HK-2 (cell line): ENCODE results near the gene MROH9.

Experiments
- DNase-seq: peaks from one replicate; pipeline ENCODE4 v3.0.0-alpha.2; 2018; ENCODE audit not compliant: unreplicated experiment

The MROH9 gene

DNA sequence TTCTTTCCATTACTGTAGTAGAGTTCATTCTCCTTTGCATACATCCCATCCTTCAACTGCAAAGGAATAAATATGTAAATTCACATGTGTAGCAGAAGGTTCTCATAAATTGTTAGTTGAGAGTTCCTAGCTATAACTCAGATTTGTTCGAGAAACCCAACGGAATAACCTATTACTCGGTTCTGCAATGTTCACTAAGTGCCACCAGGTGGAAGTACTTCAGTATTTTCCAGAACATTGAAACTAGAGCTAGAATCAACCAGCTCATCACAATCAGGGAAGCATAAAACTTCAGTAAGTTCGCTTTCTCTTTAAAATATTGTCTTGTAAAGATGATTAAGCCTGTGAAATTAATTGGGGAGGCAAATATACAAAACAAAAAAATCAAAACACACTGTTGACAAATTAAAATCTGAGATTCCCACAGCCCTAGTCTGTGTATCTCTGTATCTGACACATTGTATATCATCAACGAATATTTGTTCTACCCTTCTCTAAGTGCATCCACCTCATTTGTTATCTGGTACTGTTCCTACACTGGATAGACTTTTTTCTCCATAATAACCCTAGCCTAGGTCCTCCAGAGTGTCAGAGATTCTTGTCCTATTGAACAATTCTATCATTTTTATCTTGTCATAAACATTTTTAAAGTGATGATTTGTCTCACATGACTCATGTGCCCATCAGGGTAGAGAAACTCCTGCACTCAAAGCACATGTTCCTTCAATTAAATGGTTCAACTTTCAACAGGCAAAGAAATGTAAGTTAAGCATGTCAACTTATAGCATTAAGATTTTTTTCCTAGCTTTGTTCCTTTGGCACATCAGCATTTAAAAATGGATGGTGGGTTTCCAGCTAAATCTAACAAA lies 31.9 kb downstream of the MROH9 start:
- no peak for DNase-seq

DNA sequence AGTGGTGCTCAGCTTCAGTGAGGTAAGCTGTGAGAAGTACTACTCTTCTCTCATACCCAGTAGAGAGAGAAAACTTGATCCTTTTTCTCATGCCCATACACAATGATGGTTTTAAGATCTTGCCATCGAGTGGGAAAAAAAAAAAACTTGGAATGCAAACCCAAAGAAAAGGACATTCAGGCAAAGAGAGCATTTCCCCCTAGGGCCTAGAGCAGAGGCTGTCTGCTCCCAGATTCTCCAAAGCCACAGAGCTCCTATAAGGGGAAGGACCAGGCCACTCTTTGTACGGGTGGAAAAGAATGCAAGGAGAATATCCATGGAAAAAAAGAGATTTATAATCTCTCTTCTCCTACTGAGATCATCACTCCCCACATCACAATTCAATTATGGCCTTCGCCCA lies 34.9 kb downstream of the MROH9 start:
- no peak for DNase-seq

DNA sequence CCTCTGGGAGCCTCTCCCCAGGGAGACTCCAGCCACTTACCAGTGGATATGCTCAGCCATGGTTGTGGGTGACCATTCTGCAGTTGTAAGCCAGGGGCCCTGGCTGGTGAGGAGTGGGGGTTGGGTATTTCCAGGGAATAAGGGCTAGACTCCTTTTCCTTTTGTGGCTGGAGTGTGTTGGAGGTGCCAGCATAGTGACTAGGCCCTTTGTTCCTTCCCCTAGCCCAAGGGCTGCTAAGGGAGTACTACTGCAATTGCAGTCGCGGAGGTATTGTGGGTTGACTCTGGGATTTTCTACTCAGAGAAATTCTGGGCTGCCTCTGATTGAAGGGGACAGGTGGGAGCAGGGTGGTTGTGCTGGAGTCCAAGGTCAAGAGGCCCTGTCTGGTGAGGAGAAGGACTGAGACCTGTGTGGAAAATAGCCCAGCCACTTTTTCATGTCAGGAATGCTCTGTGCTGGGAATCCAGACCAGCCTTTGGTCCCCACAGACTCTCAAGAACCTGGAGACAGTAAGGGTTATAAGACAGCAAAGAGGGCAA lies 43.1 kb downstream of the MROH9 start:
- DNase-seq, result no peak

DNA sequence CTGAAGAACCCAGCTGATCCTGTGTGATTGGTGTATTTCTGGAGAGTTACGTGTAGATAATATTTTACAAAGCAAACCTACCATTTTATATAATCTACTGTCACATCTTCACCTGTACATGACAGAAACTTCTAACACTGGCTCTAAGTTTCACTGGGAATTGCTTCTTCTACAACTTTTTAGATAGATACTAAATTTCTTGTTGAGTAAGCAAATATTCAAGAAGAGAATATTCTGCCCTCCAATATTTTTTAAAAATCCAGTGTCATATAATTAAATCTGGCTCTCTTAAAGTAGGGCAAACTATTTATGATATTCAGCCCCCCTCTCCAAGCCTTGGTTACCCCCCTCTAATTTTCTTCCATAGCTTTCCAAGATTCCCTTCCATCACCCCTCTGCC lies 50.1 kb downstream of the MROH9 start:
- no peak for DNase-seq

DNA sequence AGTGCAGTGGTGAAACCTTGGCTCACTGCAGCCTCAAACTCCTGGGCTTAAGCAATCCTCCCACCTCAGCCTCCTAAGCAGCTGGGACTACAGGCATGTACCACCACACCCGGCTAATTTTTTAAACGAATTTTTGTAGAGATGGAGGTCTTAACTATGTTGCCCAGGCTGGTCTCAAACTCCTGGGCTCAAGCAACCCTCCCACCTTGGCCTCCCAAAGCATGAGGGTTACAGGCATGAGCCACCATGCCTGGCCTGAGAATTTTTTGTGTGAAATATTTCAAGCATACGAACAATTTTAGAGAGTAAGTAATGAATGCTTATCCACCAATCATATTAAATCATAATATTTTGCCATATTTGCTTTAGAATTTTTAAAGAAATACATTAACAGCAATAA lies 51.6 kb downstream of the MROH9 start:
- DNase-seq, result no peak

DNA sequence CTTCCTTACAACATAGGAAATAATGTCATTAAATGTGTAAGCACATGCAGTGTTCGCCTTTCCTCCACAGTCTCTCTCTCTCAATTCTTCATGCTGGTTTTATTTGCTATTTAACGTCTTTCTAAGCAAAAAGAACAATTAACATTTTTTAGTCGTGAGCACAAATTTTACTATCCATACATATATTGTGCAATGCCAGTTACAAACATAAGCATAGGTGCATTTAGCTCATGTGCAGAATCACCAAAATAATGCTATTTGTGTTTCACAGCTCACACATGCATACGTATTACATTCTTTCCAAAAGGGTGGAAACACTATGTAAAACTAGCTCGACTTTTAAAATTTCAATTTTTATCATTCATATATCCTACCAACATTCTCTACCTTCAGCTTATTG lies 52.1 kb downstream of the MROH9 start:
- no peak for DNase-seq

DNA sequence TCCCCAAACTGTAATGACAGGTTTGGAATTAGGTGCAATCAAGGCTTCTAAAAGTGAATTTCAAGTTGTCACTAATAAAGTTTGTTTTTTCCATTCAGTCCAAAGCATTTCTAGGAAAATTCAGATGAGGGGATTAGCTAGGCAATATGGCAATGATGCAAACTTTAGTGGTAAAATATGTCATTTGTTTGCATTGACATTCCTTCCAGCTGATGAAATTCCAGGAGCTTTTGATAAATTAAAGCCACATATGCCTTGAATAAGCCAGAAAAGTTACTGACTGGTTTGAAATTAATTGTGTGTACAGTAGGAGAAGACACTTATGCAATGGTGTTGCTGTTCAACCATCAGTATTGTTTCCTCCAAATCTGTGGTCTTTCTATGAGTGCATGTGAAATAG lies 57.8 kb downstream of the MROH9 start:
- DNase-seq, result no peak

DNA sequence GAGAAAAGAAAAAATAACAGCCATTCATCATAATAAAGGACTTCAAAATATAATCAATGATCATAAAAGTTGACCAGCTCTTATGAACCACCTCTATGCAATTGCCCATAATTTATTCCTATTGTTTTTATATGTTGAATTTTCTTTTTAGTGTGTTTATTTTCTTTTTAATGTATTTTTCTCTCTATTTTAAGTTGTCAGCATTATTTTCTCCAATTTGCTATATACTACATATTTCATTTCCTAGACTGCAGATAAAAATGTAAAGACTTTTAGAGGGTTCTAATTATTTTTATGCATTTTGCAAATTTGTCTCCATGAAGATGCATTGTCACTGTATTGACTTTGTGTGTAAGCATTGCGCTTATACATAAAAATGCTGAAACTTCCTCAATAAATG lies 58.4 kb downstream of the MROH9 start:
- DNase-seq, result no peak

DNA sequence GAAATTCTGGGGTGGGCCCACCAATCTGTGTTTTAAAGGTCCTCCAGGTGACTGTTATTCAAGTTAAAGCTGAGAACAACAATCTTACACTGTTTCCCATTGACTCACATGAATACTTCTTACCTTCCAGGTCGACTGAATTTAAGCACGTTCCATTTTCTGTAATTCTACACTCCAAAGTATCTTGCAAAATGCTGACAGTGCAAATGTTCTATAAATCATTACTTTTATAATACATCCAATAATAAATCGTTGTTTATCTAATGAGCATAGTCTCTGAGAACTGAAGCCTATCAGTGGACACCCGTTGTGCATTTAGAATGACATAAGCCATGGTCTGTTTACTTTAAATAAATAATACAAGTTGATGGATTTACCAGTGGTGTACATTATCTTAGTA lies 79.5 kb downstream of the MROH9 start:
- DNase-seq, result no peak

DNA sequence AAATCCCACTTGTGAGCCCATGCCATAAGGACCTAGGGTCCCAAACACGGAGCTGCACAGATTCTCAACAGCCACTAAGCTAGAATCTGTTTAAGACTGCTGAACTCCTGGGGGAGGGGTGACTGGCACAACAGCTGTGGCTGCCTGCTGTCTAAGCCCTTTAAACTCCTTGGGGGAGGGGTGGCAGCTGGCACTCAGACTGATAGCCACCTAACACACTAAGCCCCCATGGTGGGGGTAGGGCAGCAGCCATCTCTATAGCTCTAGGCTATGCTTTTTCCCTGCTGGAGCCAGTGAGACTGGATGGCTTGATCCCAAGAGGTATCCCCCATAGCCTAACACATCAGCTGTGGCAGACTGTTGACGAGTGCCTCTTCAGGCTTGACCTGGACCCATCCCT lies 82.1 kb downstream of the MROH9 start:
- DNase-seq, result no peak

DNA sequence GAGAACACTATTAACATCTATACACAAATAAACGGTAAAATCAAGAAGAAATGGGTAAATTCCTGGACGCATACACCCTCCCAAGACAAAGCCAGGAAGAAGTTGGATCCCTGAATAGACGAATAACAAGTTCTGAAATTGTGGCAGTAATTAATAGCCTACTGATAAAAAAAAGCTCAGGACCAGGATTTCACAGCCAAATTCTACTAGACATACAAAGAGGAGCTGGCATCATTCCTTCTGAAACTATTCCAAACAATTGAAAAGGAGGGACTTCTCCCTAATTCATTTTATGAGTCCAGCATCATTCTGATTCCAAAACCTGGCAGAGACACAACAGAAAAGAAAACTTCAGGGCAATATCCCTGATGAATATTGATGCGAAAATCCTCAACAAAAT lies 84.6 kb downstream of the MROH9 start:
- DNase-seq, result no peak

DNA sequence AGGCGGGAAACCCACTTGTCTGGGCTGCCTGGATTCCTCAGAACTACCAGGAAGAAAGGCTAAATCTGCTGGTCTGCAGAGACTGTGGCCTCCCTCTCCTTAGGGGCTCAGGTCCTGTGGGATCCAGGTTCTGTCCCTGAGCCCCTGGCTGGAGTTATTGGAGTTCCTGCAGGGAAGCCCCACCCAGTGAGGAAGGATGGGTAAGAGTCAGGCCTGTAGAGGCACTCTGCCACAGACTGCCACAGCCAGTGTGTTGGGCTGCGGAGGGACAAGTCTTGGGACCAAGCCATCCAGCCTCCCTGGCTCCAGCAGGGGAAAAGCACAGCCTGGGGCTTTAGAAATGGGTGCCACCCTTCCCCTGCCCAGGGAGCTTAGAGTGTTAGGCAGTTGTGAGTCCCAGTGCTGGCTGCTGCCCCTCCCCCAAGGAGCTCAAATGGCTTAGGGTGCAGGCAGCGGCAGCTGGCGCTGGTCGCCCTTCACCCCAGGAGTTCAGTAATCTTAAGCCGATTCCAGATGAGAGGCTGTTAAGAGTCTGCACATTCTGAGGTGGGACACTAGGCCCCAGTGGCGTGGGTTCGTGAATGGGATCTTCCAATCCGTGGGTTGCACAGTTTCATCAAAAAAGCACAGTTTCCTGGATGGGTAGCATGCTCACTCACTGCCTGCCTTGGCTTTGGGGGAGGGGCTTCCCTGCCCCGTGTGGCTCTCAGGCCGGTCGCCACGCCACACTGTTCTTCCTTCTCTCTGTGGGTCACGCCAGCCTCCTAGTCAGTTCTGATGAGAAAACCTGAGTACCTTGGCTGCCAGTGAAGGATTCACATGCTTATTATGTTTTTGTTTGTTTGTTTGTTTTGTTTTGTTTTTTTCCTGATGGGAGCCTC lies 97.7 kb downstream of the MROH9 start:
- no peak for DNase-seq

DNA sequence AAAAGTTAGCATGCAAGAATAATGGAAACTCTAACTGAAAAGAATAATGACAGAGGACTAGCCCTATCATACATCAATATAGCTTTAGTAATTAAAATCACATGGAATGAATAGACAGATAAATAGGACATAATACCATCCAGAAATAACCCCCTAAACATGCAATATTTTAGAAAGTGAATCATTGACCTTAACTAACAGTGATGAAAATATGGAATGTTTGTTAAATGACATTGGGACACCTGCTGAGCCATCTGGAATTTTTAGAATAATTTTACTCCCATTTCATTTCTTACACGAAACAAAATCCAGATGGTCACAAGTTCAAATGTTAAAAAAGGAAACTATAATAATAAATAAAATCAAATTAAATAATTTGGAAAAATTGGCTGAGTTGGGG lies 102.3 kb downstream of the MROH9 start:
- no peak for DNase-seq

DNA sequence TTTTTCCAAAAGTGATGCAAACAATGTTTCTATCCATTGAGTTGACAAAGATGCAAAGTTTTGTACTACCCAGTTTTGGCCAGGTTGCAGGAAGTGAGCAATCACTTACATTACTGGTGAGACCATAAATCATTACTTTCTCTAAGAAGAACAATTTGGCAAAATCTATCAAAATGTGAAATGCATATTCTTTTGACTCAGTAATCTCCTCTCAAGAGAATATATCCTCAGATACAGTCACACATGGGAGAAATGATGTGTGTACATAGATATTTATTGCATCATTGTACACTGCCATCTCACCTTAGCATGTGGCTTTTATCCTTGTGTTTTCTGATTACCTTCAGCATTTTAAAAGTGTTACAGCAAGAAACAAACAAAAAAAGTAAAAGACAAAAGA lies 103.0 kb downstream of the MROH9 start:
- DNase-seq, result no peak

DNA sequence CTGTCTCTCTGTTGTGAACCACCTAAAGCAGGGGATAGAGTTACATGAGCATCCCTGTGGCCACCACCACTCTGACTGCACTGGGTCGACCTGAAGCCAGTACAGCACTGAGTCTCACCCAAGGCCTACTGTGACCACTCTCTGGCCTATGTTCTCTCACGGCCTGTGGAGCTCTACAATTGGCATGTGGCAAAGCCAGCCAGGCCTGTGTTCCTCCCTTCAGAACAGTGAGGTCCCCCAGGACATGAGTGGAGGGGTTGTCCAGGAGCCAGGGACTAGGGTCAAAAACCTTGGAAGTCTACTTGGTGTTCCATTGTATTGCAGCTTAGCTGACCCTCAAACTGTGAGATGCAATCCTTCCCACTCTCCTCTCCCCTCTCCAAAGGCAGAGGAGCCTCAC lies 112.7 kb downstream of the MROH9 start:
- no peak for DNase-seq

DNA sequence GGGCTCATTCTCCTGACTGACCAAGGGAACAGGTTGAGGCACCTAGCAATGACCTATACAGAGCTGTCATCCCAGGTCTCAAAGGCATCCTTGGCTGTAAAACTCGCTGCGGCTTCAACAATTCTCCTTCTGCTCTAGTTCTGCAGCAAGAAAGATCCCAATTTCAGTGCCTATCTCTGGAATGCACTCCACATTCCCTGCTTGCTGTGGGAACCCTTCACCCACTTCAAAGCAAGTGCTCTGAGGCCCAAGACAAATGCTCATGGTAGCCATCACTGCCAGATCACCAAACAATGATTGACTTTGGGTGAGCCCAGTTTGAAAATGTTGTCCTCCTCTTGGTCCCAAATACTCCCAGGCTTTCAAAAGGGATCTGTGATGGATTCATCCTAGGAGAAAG lies 117.6 kb downstream of the MROH9 start:
- DNase-seq, result no peak

DNA sequence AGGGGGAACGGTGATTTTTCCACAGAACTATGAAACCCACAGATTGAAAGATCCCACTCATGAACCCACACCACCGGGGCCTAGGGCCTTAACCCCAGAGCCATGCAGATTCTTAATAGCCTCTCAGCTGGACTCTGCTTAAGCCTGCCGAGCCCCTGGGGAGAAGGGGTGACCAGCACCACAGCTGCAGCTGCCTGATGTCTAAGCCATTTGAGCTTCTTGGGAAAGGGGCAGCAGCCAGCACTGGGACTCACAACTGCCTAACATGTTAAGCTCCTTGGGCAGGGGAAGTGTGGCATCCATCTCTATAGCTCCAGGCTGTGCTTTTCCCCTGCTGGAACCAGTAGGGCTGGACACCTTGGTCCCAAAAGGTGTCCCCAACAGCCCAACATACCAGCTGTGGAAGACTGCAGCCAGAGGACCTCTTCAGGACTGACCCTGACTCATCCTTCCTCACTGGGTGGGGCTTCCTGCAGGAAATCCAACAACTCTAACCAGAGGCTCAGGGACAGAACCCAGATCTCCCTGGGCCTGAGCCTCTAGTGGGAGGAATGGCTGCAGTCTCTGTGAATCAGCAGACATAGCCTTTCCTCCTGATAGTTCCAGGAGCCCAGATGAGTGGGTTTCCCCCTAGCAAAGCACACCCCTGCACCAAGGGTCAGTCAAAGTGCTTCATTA lies 120.8 kb downstream of the MROH9 start:
- DNase-seq, result no peak

DNA sequence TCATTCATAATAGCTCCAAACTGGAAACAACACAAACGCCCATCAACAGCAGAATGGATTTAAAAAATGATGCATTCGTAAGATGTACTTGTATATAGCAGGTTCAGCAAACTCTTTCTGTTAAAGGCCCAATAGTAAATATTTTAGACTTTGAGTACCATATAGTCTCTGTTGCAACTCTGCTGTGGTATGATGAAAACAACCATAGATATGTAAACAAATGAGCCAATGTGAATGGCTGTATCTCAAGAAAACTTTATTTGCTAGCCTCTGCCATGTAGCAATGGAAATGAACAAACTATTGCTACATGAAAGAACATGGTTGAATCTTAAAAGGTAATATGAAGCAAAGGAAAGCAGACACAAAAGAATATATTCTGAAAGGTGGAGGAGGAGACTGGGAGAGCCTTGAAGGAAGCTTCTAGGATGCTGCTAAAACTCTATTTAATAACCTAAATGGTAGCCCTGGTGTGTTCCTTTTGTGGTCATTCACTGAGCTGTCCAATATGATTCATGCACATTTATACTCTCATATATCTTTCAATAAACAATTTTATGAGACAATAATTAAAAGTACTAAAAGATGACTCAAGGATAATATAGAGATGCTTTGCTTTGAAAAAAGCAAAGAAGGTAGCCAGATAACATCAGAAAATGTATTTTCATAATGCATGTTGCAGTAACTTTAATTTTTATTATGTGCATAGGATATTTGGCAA lies 126.2 kb downstream of the MROH9 start:
- no peak for DNase-seq

DNA sequence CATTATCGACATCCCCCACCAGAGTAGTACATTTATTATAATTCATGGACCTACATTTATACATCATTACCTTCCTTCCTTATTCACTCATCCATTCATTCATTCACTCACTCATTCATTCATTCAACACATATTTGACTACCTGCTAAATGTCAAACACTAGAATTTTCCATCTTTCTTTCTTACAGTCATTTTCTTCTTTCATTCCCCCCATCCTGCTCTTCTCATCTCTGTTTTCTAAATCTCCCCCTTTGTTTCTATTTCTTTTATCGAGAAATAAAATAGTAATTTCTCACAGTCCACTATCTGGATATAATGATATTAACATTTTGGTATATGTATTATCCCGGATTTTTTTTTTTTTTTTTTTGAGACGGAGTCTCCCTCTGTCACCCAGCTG lies 127.6 kb downstream of the MROH9 start:
- no peak for DNase-seq

DNA sequence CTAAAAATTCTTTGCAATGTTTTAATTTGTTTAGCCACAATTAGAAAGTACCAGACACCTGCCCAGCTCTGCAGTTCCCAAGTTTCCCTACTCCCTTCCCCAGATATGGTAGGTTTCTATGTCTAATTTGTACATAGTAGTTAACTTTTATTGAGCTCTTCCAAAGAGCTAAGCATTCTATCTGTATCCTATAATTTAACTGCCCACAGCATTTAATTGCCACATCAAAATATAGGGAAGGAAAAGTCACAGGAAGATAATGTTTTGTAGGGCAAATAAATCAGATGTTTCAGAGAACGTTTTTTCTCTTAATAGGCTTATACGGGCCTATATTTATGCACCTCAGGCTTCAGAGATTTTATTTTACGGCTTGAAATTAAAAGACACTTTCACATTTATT lies 139.7 kb downstream of the MROH9 start:
- DNase-seq, result no peak

DNA sequence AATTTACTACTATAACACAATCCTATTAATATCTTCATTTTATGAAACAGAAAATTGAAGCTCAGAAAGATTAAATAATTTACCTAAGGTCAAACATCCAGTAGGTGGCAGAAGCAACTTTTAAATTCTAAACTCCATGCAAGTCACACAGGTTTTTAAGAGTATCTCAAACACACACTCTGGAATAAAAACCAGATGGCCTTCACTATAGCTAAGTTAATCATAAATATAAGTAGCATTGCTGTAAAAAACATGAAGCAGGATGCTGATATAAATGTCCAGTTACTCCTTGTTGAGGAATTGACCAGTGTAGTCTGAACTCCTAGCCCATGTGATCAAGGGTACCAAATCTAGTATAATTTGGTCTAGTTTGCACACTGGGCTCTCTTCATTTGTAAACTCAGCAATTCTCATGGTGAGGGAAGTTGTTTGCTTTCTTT lies 146.0 kb downstream of the MROH9 start:
- no peak for DNase-seq
